Neural cell (in vitro differentiated cells): ENCODE data around the gene KRTAP12-1. TPM values are rescaled to one million over a fixed set of nuclear protein-coding genes. Genes with fewer than 3 reads are reported as not detected.

Experiments
- H2AFZ ChIP-seq: fragments of 200-600, 300-800 bp; sonication (generic), shearing (Covaris generic); 2 replicates; pipeline ENCODE4 v1.6.0; 2014; ENCODE audit warnings: low read depth, mild to moderate bottlenecking, antibody characterized with exemption, low read length, moderate library complexity
- H3F3A ChIP-seq: fragments of 200-600 bp; shearing (Covaris generic); 2 replicates; pipeline ENCODE4 v1.6.1; 2016; ENCODE audit warnings: mild to moderate bottlenecking, moderate library complexity, mixed read lengths, antibody characterized with exemption, low read length; ENCODE audit not compliant: insufficient read depth, poor library complexity, severe bottlenecking
- H3K27ac ChIP-seq: fragments of 200-600, 300-800 bp; sonication (generic), shearing (Covaris generic); 2 replicates; pipeline ENCODE4 v1.5.1; 2014; ENCODE audit warnings: mild to moderate bottlenecking, low read length, moderate library complexity
- H3K27me3 ChIP-seq: fragments of 300-800, 200-600 bp; sonication (generic), shearing (Covaris generic); 2 replicates; pipeline ENCODE4 v1.6.0; 2014; ENCODE audit warnings: mild to moderate bottlenecking, low read depth, low read length, moderate library complexity; ENCODE audit not compliant: insufficient read depth
- H3K36me3 ChIP-seq: fragments of 300-800, 200-600 bp; sonication (generic), shearing (Covaris generic); 2 replicates; pipeline ENCODE4 v1.5.1; 2014; ENCODE audit warnings: mild to moderate bottlenecking, antibody characterized with exemption, low read length, moderate library complexity; ENCODE audit not compliant: insufficient read depth
- H3K4me2 ChIP-seq: fragments of 300-800, 200-600 bp; sonication (generic), shearing (Covaris generic); 2 replicates; pipeline ENCODE4 v1.6.0; 2014; ENCODE audit warnings: mild to moderate bottlenecking, low read length
- H3K4me3 ChIP-seq: fragments of 300-800, 200-600 bp; sonication (generic), shearing (Covaris generic); 2 replicates; pipeline ENCODE4 v1.5.1; 2014; ENCODE audit warnings: mild to moderate bottlenecking, low read length, moderate library complexity
- H3K79me2 ChIP-seq: fragments of 200-600 bp; shearing (Covaris generic); replicated peaks from 2 replicates; pipeline ENCODE4 v1.6.0; 2014; ENCODE audit warnings: mild to moderate bottlenecking, low read length, moderate library complexity; ENCODE audit not compliant: insufficient read depth
- H3K9ac ChIP-seq: fragments of 300-800, 200-600 bp; sonication (generic), shearing (Covaris generic); 2 replicates; pipeline ENCODE4 v1.6.1; 2016; ENCODE audit warnings: mild to moderate bottlenecking, low read length, mixed read lengths
- H3K9me2 ChIP-seq: fragments of 200-600 bp; shearing (Covaris generic); 2 replicates; pipeline ENCODE4 v1.6.1; 2016; ENCODE audit warnings: mild to moderate bottlenecking, low read length, mixed read lengths; ENCODE audit not compliant: insufficient read depth
- H3K9me3 ChIP-seq: fragments of 200-600, 300-800 bp; sonication (generic), shearing (Covaris generic); 2 replicates; pipeline ENCODE4 v1.6.1; 2016; ENCODE audit warnings: mild to moderate bottlenecking, mixed run types, low read length, moderate library complexity, mixed read lengths
- H4K20me1 ChIP-seq: fragments of 200-600 bp; shearing (Covaris generic); 2 replicates; pipeline ENCODE4 v1.6.1; 2016; ENCODE audit warnings: mild to moderate bottlenecking, mixed run types; ENCODE audit not compliant: insufficient read depth
- CTCF ChIP-seq: fragments of 450-650 bp; IDR thresholded peaks from 2 replicates; pipeline ENCODE4 v1.5.1; 2014; ENCODE audit warnings: antibody characterized with exemption, mild to moderate bottlenecking, moderate library complexity; ENCODE audit not compliant: poor library complexity, severe bottlenecking
- EP300 ChIP-seq: fragments of 450-650 bp; conservative IDR thresholded peaks from 2 replicates; pipeline ENCODE4 v1.6.1; 2014; ENCODE audit warnings: antibody characterized with exemption, mild to moderate bottlenecking, moderate library complexity; ENCODE audit not compliant: poor library complexity, severe bottlenecking
- EZH2 ChIP-seq: fragments of 200-600, 300-800 bp; shearing (Covaris generic), sonication (generic); IDR thresholded peaks from 2 replicates; pipeline ENCODE4 v1.6.1; 2014; ENCODE audit warnings: antibody characterized with exemption, low read length, borderline replicate concordance, mild to moderate bottlenecking; ENCODE audit not compliant: insufficient read depth, poor library complexity, severe bottlenecking
- MXI1 ChIP-seq: fragments of 450-650 bp; conservative IDR thresholded peaks from 2 replicates; pipeline ENCODE4 v1.6.1; 2014; ENCODE audit warnings: antibody characterized with exemption, mild to moderate bottlenecking; ENCODE audit not compliant: poor library complexity, severe bottlenecking
- POLR2AphosphoS5 ChIP-seq: IDR thresholded peaks from 2 replicates; pipeline ENCODE4 v1.6.1; 2012
- RAD21 ChIP-seq: fragments of 450-650 bp; conservative IDR thresholded peaks from 2 replicates; pipeline ENCODE4 v1.6.1; 2014; ENCODE audit warnings: antibody characterized with exemption, mild to moderate bottlenecking, moderate library complexity
- REST ChIP-seq: IDR thresholded peaks from 2 replicates; pipeline ENCODE4 v1.6.1; 2012; ENCODE audit warnings: borderline replicate concordance
- SMC3 ChIP-seq: fragments of 450-650 bp; conservative IDR thresholded peaks from 2 replicates; pipeline ENCODE4 v1.6.1; 2014; ENCODE audit warnings: antibody characterized with exemption, mild to moderate bottlenecking, moderate library complexity; ENCODE audit not compliant: poor library complexity
- TAF1 ChIP-seq: IDR thresholded peaks from 2 replicates; pipeline ENCODE4 v1.6.1; 2012; ENCODE audit warnings: low read depth
- polyA minus RNA-seq: library from RNA; depleted of rRNA, polyadenylated mRNA; stranded (reverse); fragments of >200 nt; gene quantifications from 2 replicates; pipeline ENCODE4 v1.2.3, GENCODE V29; 2014
- polyA plus RNA-seq: library from polyadenylated mRNA; depleted of rRNA; stranded (reverse); fragments of >200 nt; gene quantifications from 2 replicates; pipeline ENCODE4 v1.2.3, GENCODE V29; 2014

The KRTAP12-1 gene
- polyA plus RNA-seq (not detected in 2 replicates), polyA minus RNA-seq (not detected in 2 replicates)

- no peak within 1 kb of the TSS for H3K9ac ChIP-seq
- H3K79me2 ChIP-seq = no peaks in the 10 kb centered on the region
- no peaks in the 10 kb centered on the region for H3K9me2 ChIP-seq
- no peaks in the 10 kb centered on the region for H3K9me3 ChIP-seq
- H4K20me1 ChIP-seq = no peaks in the 10 kb centered on the region
- no peaks in the 10 kb centered on the region for H3K27me3 ChIP-seq
- no peak within 1 kb of the TSS for H3K4me2 ChIP-seq
- H3K36me3 ChIP-seq = no peaks in the 10 kb centered on the region
- no peak for TF ChIP-seq CTCF
- TF ChIP-seq EZH2 = no peak
- TF ChIP-seq POLR2AphosphoS5 = no peak
- TF ChIP-seq EP300 = no peak
- TF ChIP-seq MXI1 = no peak
- no peak for TF ChIP-seq RAD21
- TF ChIP-seq SMC3 = no peak
- TF ChIP-seq REST = no peak
- no peak for TF ChIP-seq TAF1
- H3K4me3 ChIP-seq = no peak within 1 kb of the TSS
- no peaks in the 10 kb centered on the region for H3F3A ChIP-seq
- H3K27ac ChIP-seq = no peak within 1 kb of the TSS
- no peak within 1 kb of the TSS for H2AFZ ChIP-seq
Measured at GRCh38 chr21:44681861-44682579, at the start of gene KRTAP12-1. TSS of gene KRTAP12-1 (minus strand) at chr21:44682163. CDS start at chr21:44682123, 40 bp downstream.

- Histone ChIP-seq H3K4me3 (no peak overlapping the region), H3F3A (no peaks in the 10 kb centered on the region), H2AFZ (no peak overlapping the region), H3K4me2 (no peak overlapping the region), H3K9me2 (no peaks in the 10 kb centered on the region), H3K9me3 (no peaks in the 10 kb centered on the region), H3K27me3 (no peaks in the 10 kb centered on the region), H3K9ac (no peak overlapping the region), H4K20me1 (no peaks in the 10 kb centered on the region), H3K79me2 (no peaks in the 10 kb centered on the region), H3K36me3 (no peaks in the 10 kb centered on the region), H3K27ac (no peak overlapping the region)
- no peak for TF ChIP-seq EP300
- TF ChIP-seq EZH2 = no peak
- no peak for TF ChIP-seq RAD21
- TF ChIP-seq MXI1 = no peak
Measured at GRCh38 chr21:44730951-44731579, 49.1 kb upstream of the KRTAP12-1 start.
